ENCODE measurements around the gene ZC3H12D. TPM values are rescaled to one million over a fixed set of nuclear protein-coding genes. Genes with fewer than 3 reads are reported as not detected.

Gene ZC3H12D
- total and polyA plus RNA-seq, 7 donors: 0.17 to 0.41 (median 0.26) TPM

DNA sequence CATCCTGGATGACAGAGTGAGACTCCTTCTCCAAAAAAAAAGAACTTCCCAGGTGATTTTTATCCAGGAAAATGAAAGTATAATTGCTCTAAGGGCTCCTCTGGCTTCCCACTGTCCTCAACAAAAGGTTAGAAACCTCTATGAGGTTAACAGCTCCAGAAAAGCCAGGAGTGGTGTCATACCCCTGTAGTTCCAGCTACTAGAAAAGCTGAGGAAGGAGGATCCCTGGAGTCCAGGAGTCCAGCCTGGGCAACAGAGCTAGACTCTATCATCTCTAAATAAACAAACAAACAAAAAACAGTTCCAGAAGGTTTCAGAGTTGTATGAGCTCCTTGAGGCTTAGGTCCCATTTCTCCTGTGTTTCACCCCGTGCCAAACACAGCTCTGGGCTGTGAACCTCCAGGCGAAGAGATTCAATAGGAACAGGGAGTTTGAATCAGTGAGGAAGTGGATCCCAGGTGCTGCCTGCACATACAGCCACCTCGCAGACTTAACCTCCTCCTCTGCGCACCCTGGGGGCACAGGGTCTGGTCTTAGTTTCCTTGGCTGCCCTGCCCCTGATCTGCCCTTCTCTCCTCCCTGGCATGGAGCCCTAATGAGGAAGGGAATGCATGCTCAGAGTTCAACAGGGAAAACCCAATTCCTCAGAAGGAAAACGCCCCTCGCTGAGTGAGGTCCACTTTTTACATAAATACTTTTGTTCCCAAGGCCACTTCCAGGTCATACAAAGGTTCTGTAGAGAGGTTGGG lies 31.0 kb downstream of the ZC3H12D start:
- peaks cover 0 to 10% (median 1%) of the 10 kb centered on the region in 3 donors for H3K27me3 ChIP-seq (ENCODE audit: insufficient read depth in 3 of 3, low read length in 2 of 3)
- H3K27ac ChIP-seq: peak overlapping the region; percentile 70
- TF ChIP-seq, protein P1, sequence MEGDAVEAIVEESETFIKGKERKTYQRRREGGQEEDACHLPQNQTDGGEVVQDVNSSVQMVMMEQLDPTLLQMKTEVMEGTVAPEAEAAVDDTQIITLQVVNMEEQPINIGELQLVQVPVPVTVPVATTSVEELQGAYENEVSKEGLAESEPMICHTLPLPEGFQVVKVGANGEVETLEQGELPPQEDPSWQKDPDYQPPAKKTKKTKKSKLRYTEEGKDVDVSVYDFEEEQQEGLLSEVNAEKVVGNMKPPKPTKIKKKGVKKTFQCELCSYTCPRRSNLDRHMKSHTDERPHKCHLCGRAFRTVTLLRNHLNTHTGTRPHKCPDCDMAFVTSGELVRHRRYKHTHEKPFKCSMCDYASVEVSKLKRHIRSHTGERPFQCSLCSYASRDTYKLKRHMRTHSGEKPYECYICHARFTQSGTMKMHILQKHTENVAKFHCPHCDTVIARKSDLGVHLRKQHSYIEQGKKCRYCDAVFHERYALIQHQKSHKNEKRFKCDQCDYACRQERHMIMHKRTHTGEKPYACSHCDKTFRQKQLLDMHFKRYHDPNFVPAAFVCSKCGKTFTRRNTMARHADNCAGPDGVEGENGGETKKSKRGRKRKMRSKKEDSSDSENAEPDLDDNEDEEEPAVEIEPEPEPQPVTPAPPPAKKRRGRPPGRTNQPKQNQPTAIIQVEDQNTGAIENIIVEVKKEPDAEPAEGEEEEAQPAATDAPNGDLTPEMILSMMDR (IDR thresholded peaks at IDR 0.05): no peak
- no peak for ATAC-seq
- peaks cover 22% of the 10 kb centered on the region for H3K4me1 ChIP-seq
- peak overlapping the region; percentile 30 for H3K4me3 ChIP-seq
- no peaks in the 10 kb centered on the region for H3K36me3 ChIP-seq (ENCODE audit: insufficient read depth in 1 of 2, low read depth in 1 of 2)
- no peaks in the 10 kb centered on the region for H3K9me3 ChIP-seq
- WGBS, 3 donors: 77 to 79% (median 77%) methylated on average over 6 of the region's 6 CpGs
- intact Hi-C loops (cut with DNase I): loop anchor here in 1 of 2 donors (1.0 kb wide), 1 partner anchor 64 kb away; no protein-coding TSS in a partner anchor
- DNase-seq: no peak

DNA sequence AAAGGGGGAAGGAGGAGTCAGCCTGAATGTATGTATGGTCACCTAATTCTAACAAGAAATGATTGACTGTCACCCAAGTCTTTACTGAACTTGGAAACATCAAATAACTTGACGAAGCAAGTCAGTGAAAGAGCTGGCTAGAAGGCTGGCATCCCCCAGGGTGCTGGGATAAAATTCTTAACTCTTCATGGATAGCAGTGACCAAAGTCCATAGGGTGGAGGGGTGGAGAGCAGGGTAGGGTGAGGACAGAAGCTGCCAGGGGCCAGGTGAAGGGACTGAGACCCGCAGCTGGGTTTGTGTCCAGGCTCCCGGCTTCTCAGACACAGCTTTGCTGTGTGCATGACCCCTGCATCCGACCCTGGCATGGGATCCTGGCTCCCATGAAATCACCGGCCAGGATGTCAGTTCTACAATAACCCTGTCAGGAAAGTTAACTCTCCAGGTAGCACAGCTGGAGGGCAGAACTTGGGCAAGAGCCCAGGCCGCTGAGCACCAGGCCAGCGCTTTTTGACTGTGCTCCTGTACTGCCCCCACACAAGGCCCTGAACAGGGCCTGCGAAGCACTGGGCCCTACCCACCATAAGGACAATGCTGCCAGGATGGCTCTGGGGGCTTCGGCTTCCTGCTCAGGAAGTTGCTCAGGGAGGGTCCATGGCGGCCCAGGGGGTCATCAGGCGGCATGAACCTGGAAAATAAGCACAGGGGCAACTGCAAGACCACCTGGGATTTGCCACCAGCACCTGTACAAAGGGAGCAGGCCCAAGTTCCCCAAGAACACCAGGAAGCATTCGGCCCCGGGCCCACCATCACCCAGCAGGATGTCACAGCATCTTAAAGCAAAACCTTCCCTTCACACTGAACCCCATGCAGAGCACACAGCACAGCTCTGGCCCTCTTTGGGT lies 32.5 kb downstream of the ZC3H12D start:
- intact Hi-C loops (cut with DNase I): no loop called here
- peaks cover 22% of the 10 kb centered on the region for H3K4me1 ChIP-seq
- TF ChIP-seq, protein P1 (IDR thresholded peaks at IDR 0.05): no peak

DNA sequence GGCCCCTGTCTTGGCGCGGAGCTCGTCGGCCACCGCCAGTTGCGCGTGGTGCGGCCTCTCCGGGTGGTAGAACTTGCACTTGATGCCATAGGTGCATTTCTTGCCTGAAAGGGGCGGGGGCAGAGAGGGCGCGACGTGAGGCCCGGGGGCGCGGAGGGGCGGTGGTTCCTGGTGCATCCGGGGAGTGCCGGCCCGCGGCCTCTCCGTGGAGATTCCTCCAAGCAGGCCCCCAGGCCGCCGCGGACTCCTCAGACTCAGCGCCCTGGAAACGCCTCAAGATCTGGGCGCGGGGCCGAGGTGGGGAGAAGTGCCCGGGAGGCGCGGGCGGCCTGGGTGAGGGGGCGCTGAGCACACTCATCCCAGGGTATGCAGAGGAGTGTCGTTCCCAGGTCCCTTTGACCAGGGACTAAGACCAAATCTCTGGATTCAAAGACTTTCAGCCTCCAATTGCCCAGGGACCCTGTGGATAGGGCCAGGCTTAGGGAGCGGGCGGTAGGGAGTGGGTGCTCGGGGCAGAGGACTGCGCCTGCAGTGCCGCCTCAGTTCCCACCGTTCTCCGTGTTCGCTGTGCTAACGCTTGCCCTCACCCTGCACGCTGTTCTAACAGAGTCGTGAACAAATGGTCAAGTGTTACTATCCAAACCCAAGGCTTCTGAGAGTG lies 33.3 kb downstream of the ZC3H12D start:
- ATAC-seq (no peak), DNase-seq (peak; percentile 37 to 54)
- no peaks in the 10 kb centered on the region for H3K36me3 ChIP-seq (ENCODE audit: insufficient read depth in 1 of 2, low read depth in 1 of 2)
- peaks cover 22% of the 10 kb centered on the region for H3K4me1 ChIP-seq
- 41 to 49% (median 46%) methylated on average over 42 to 47 of the region's 47 CpGs for WGBS, 3 donors
- peaks cover 0 to 10% (median 1%) of the 10 kb centered on the region in 3 donors for H3K27me3 ChIP-seq (ENCODE audit: insufficient read depth in 3 of 3, low read length in 2 of 3)
- no peaks in the 10 kb centered on the region for H3K9me3 ChIP-seq
- H3K27ac ChIP-seq: no peak overlapping the region
- H3K4me3 ChIP-seq: peak overlapping the region; percentile 69
- intact Hi-C loops (cut with DNase I): no loop called here
- TF ChIP-seq, protein P1 (IDR thresholded peaks at IDR 0.05): no peak

More for the DNA sequence above, 32.5 kb downstream of the ZC3H12D start:
- no peaks in the 10 kb centered on the region for H3K9me3 ChIP-seq
- no peak overlapping the region for H3K4me3 ChIP-seq
- no peak overlapping the region for H3K27ac ChIP-seq
- peaks cover 0 to 10% (median 1%) of the 10 kb centered on the region in 3 donors for H3K27me3 ChIP-seq (ENCODE audit: insufficient read depth in 3 of 3, low read length in 2 of 3)
- DNase-seq (no peak), ATAC-seq (no peak)
- WGBS, 3 donors: 91 to 96% (median 94%) methylated on average over 13 of the region's 13 CpGs
- H3K36me3 ChIP-seq (ENCODE audit: insufficient read depth in 1 of 2, low read depth in 1 of 2): no peaks in the 10 kb centered on the region

DNA sequence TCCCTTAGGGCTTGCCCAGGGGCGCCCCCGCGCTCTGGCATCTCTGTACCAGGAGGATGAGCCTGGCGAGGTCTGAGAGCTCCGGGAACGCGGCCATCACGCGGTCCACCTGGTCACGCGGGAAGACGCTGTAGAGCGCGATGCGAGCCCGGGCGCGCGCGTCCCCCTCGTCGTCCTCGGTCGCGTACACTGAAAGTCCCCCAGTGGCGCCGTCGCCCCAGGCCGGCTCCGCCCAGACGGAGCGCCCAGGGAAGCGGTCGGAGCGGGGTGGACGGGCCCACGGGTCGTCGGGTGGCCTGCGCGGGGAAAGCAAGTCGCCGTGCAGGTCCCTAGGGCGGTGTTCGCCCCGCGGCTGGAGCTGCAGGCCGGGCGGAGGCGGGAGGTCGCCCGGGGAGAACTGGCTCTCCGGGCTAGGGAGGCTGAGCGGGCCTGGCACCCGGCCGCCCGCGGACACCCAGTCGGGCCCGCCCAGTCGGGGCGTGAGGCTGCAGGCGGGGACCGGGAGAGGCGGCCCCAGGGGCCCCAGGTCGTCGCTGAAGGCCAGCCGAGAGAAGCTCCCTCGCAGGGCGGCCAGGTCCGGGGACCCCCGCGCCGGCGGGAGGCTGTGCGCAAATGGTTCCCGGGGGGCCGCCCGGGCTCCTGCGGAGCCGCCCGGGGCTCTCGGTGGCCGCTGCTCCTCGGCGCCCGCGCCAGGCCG lies 34.0 kb downstream of the ZC3H12D start:
- DNase-seq: peak; percentile 39 to 66
- no peaks in the 10 kb centered on the region for H3K36me3 ChIP-seq (ENCODE audit: insufficient read depth in 1 of 2, low read depth in 1 of 2)
- H3K27ac ChIP-seq: no peak overlapping the region
- H3K4me1 ChIP-seq: peaks cover 22% of the 10 kb centered on the region
- ATAC-seq: peak in 2 of 4 donors; percentile 13 to 17
- TF ChIP-seq, protein P1 (IDR thresholded peaks at IDR 0.05): no peak
- H3K9me3 ChIP-seq: no peaks in the 10 kb centered on the region
- intact Hi-C loops (cut with DNase I): no loop called here
- H3K27me3 ChIP-seq (ENCODE audit: insufficient read depth in 3 of 3, low read length in 2 of 3): peaks cover 0 to 10% (median 2%) of the 10 kb centered on the region in 3 donors
- 7 to 8% (median 8%) methylated on average over 57 to 89 of the region's 89 CpGs for whole genome bisulfite sequencing, 3 donors
- H3K4me3 ChIP-seq: peak overlapping the region; percentile 69

Data from psoas muscle (tissue), 8 donors.